Astrocyte of the cerebellum (primary cell): ENCODE results near the gene C22orf39.

Source experiments
- DNase-seq: peaks from one replicate; pipeline ENCODE4 v3.0.0-alpha.2; 2011; ENCODE audit warnings: low read depth
- H3K4me3 ChIP-seq: 2 replicates; pipeline ENCODE4 v1.5.1; 2011; ENCODE audit warnings: mild to moderate bottlenecking, low read depth, low read length, moderate library complexity
- CTCF ChIP-seq: IDR thresholded peaks from 2 replicates; pipeline ENCODE4 v1.5.1; 2012; ENCODE audit warnings: low read length, low read depth, moderate library complexity, mild to moderate bottlenecking; ENCODE audit errors: missing control alignments
- in situ Hi-C: cut with HindIII; loops from 2 replicates; pipeline ENCODE4 v1.10.0; 2017; ENCODE audit warnings: low sequenced_read_pairs

The C22orf39 gene

GRCh38 chr22:19463491-19464469 lies 16.3 kb upstream of the C22orf39 start:
- no peak overlapping the region for H3K4me3 ChIP-seq
- no peak for DNase-seq
- in situ Hi-C loops: no loop called here
- no peak for TF ChIP-seq CTCF

- DNase-seq: no peak
- no peak for TF ChIP-seq CTCF
- H3K4me3 ChIP-seq: no peak overlapping the region
- in situ Hi-C loops: no loop called here
Measured at GRCh38 chr22:19463008-19463407, 15.5 kb upstream of the C22orf39 start.

GRCh38 chr22:19461506-19461905 lies 14.0 kb upstream of the C22orf39 start:
- no peak overlapping the region for H3K4me3 ChIP-seq
- no peak for TF ChIP-seq CTCF
- DNase-seq: no peak
- in situ Hi-C loops: no loop called here

- DNase-seq: no peak
- in situ Hi-C loops: no loop called here
- H3K4me3 ChIP-seq: no peak overlapping the region
- no peak for TF ChIP-seq CTCF
Measured at GRCh38 chr22:19460036-19460435, 12.5 kb upstream of the C22orf39 start.

- no peak for DNase-seq
- in situ Hi-C loops: no loop called here
- no peak for TF ChIP-seq CTCF
- H3K4me3 ChIP-seq: no peak overlapping the region
Measured at GRCh38 chr22:19457828-19458428, 10.4 kb upstream of the C22orf39 start.

GRCh38 chr22:19456541-19456940 lies 9.0 kb upstream of the C22orf39 start:
- H3K4me3 ChIP-seq: no peak overlapping the region
- no peak for DNase-seq
- no peak for TF ChIP-seq CTCF
- in situ Hi-C loops: no loop called here
